GM12878 (cell line): ENCODE measurements around the gene GCK. TPM values are rescaled to one million over a fixed set of nuclear protein-coding genes. Genes with fewer than 3 reads are reported as not detected.

ENCODE experiments used
- BMI1 ChIP-seq: fragments of 450-650 bp; IDR thresholded peaks from 2 replicates; pipeline ENCODE4 v1.6.1; 2016; ENCODE audit warnings: mild to moderate bottlenecking, moderate library complexity, borderline replicate concordance
- CHD2 ChIP-seq: IDR thresholded peaks from 2 replicates; pipeline ENCODE4 v1.6.1; 2011; ENCODE audit warnings: low read depth, low read length, improper control_type of control experiment, borderline replicate concordance
- CREB1 ChIP-seq: IDR thresholded peaks from 2 replicates; pipeline ENCODE4 v1.6.1; 2012; ENCODE audit warnings: low read depth, mild to moderate bottlenecking, inconsistent platforms
- EP300 ChIP-seq, 2 experiments: fragments of 150-350 bp in 1 of 2; IDR thresholded peaks; 2 replicates each; pipeline ENCODE4 v1.6.1; 2011 to 2012; ENCODE audit warnings: low read depth in 2 of 2, low read length in 2 of 2, borderline replicate concordance in 1 of 2, improper control_type of control experiment in 1 of 2, inconsistent platforms in 1 of 2; ENCODE audit not compliant: control insufficient read depth in 1 of 2
- ETV6 ChIP-seq, 2 experiments: fragments of 450-650 bp in 1 of 2; IDR thresholded peaks in 1 of 2; conservative IDR thresholded peaks in 1 of 2; 2 replicates each; pipeline ENCODE4 v1.6.1; 2014; ENCODE audit warnings: antibody characterized with exemption in 1 of 2, borderline replicate concordance in 1 of 2, low read depth in 1 of 2, mild to moderate bottlenecking in 1 of 2, moderate library complexity in 1 of 2
- EZH2 ChIP-seq: IDR thresholded peaks from 2 replicates; pipeline ENCODE4 v1.6.1; 2012; ENCODE audit warnings: low read depth, mild to moderate bottlenecking, control low read depth, inconsistent platforms, low read length, borderline replicate concordance; ENCODE audit not compliant: control insufficient read depth
- HCFC1 ChIP-seq: fragments of 150-350 bp; IDR thresholded peaks from 2 replicates; pipeline ENCODE4 v1.6.1; 2014; ENCODE audit warnings: low read length
- HDGF ChIP-seq: fragments of 450-650 bp; IDR thresholded peaks from 2 replicates; pipeline ENCODE4 v1.6.1; 2016; ENCODE audit warnings: antibody characterized with exemption
- IKZF1 ChIP-seq: fragments of 450-650 bp; conservative IDR thresholded peaks from 2 replicates; pipeline ENCODE4 v1.6.1; 2017; ENCODE audit warnings: antibody characterized with exemption, mild to moderate bottlenecking
- NR2C1 ChIP-seq: fragments of 450-650 bp; IDR thresholded peaks from 2 replicates; pipeline ENCODE4 v1.6.1; 2017; ENCODE audit warnings: antibody characterized with exemption, mild to moderate bottlenecking, moderate library complexity
- POLR2AphosphoS2 ChIP-seq: IDR thresholded peaks from 2 replicates; pipeline ENCODE4 v1.6.1; 2011; ENCODE audit warnings: low read depth, mild to moderate bottlenecking, low read length, improper control_type of control experiment, moderate library complexity
- SMARCA5 ChIP-seq: fragments of 450-650 bp; IDR thresholded peaks from 2 replicates; pipeline ENCODE4 v1.6.1; 2017; ENCODE audit warnings: mild to moderate bottlenecking
- SP1 ChIP-seq: IDR thresholded peaks from one replicate; pipeline ENCODE4 v1.6.1; 2011; ENCODE audit warnings: low read depth, low read length
- SREBF2 ChIP-seq: IDR thresholded peaks from 2 replicates; pipeline ENCODE4 v1.6.1; 2012; ENCODE audit warnings: mild to moderate bottlenecking, low read length
- TCF3 ChIP-seq: IDR thresholded peaks from 2 replicates; pipeline ENCODE4 v1.6.1; 2012; ENCODE audit warnings: low read depth, mild to moderate bottlenecking, low read length, borderline replicate concordance; ENCODE audit not compliant: insufficient read depth
- YY1 ChIP-seq: IDR thresholded peaks from 2 replicates; pipeline ENCODE4 v1.6.1; 2011; ENCODE audit warnings: low read depth, mild to moderate bottlenecking, low read length
- polyA plus RNA-seq, 11 experiments: library from polyadenylated mRNA; depleted of rRNA in 4 of 11; unstranded in 6 of 11; stranded (reverse) in 5 of 11; fragments of >200 nt; fragmentation: Nextera tagmentation in 4 of 11; fragmentation: Illumina TruSeq in 1 of 11; extraction: Ambion mirVana in 4 of 11; extraction: Trizol in 1 of 11; gene quantifications; 1 replicate in 1 of 11; 2 replicates in 10 of 11; pipeline versions ENCODE4 v1.2.1 to v1.2.3, GENCODE V29; 2011 to 2016; ENCODE audit warnings: inconsistent platforms in 2 of 11, missing spikeins in 2 of 11, low read depth in 1 of 11
- total RNA-seq, 4 experiments: library from RNA; depleted of rRNA in 3 of 4; stranded (reverse); fragments of >200 nt in 3 of 4; fragmentation: Illumina TruSeq in 1 of 4; extraction: Trizol in 1 of 4; gene quantifications; 2 replicates each; pipeline versions ENCODE4 v1.2.1 to v1.2.3, GENCODE V29; 2013 to 2021
- TF ChIP-seq, protein P1 (sequence below): fragments of 450-650 bp; IDR thresholded peaks from 2 replicates; pipeline ENCODE4 v1.6.1; 2017; ENCODE audit warnings: borderline replicate concordance
- TF ChIP-seq, protein P2 (sequence below): IDR thresholded peaks from 2 replicates; pipeline ENCODE4 v1.6.1; 2011; ENCODE audit warnings: mild to moderate bottlenecking, low read depth, low read length, moderate library complexity; ENCODE audit not compliant: insufficient replicate concordance

The GCK gene
- total and polyA plus RNA-seq, 10 of the 15 experiments (the other 5 are each of a cell fraction or from before 2014, with no cell fraction given), result 0.06 to 0.16 TPM; not detected in 8

DNA sequence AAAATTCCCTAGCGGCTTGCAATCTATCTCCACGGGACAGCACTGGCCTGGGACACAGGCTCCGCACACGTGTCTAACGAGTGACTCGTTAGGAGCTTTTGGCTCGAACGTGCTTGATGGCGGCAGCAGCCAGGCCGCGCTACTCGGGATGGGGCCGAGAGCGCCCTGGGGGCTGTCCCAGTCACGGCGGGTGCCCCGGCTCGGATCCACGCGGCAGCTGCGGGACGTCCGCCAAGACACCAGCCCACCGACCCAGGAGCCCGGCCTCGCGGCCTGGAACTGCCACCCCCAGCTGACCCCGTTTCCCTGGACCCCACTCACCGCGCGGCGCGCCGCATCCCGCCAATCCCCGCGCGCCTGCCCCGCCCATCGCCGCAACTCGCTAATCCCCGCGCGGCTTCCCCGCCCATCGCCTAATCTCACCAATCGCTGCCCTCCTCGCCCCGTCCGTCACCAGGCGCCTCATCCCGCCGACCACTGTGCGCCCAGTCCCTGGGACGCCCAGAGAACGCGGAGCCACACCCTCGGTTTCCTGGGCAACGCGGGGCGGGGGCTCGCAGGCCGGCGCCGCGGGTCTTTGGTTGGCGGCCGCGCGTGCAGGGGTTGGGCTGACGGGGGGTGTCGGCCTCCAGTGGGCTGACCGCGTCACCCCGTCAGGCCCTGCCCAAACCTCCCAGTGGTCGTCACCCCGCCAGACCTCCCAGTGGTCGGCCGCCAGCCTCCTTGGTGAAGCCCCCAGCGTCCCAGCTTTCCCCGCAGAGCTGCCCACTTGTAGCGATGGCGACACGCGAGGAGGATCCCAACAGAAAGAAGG, 65.8 kb downstream of the GCK start, which contains the start of gene POLD2 (continued):
- TF ChIP-seq CHD2 (peak; percentile 72; the same call in 1 of the 2 replicates), IKZF1 (peak; percentile 53), EP300 (IDR thresholded peaks at IDR 0.05; ENCODE audit: borderline replicate concordance in 1 of 2, control insufficient read depth in 1 of 2, low read depth in 2 of 2, low read length in 2 of 2) (no peak), SP1 (peak; percentile 93), ETV6 (conservative IDR thresholded peaks at IDR 0.05 in 1 of 2, IDR thresholded peaks at IDR 0.05 in 1 of 2; ENCODE audit: borderline replicate concordance in 1 of 2, low read depth in 1 of 2) (no peak), EZH2 (no peak), YY1 (peak; percentile 91), HDGF (0 out of 2 replicates have a peak, but pooled peaks have one; percentile 52), TCF3 (0 out of 2 replicates have a peak, but pooled peaks have one; percentile 23), POLR2AphosphoS2 (no peak), SMARCA5 (peak; percentile 31; the same call in 1 of the 2 replicates), SREBF2 (peak; percentile 31; the same call in 1 of the 2 replicates), HCFC1 (0 out of 2 replicates have a peak, but pooled peaks have one; percentile 11), NR2C1 (0 out of 2 replicates have a peak, but pooled peaks have one; percentile 10), CREB1 (peak; percentile 90), BMI1 (peak; percentile 89)
- TF ChIP-seq, protein P1, sequence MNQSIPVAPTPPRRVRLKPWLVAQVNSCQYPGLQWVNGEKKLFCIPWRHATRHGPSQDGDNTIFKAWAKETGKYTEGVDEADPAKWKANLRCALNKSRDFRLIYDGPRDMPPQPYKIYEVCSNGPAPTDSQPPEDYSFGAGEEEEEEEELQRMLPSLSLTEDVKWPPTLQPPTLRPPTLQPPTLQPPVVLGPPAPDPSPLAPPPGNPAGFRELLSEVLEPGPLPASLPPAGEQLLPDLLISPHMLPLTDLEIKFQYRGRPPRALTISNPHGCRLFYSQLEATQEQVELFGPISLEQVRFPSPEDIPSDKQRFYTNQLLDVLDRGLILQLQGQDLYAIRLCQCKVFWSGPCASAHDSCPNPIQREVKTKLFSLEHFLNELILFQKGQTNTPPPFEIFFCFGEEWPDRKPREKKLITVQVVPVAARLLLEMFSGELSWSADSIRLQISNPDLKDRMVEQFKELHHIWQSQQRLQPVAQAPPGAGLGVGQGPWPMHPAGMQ, result no peak
- TF ChIP-seq, protein P2, sequence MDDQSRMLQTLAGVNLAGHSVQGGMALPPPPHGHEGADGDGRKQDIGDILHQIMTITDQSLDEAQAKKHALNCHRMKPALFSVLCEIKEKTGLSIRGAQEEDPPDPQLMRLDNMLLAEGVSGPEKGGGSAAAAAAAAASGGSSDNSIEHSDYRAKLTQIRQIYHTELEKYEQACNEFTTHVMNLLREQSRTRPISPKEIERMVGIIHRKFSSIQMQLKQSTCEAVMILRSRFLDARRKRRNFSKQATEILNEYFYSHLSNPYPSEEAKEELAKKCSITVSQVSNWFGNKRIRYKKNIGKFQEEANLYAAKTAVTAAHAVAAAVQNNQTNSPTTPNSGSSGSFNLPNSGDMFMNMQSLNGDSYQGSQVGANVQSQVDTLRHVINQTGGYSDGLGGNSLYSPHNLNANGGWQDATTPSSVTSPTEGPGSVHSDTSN, result peak; percentile 93
